ENCODE measurements around the gene ZMAT1.

ZMAT1 gene

DNA sequence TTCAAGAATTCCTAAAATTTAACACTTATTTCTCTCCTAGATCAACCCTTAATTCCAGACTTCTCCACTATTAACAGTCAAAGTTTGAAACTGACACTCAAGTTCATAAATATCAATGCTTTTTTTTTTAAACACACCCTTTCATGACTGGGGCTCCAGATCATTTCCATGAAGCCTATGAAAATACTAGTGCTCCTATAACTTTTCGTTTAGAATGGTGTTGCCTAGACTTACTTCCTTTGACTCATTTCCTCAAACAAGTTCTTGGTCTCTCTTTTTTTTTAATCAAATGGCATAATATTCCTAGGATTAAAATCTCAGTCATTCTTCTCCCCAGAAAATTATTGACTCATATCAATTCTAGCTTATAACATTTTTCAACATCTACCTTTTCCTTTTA is 13.1 kb downstream of the ZMAT1 start:
- no peaks in the 10 kb centered on the region for H3K36me3 ChIP-seq (ENCODE audit: control insufficient read depth, insufficient read depth, low read length, severe bottlenecking)
- no peaks in the 10 kb centered on the region for H3K4me1 ChIP-seq (ENCODE audit: control insufficient read depth, insufficient read depth, low read length)
- DNase-seq (ENCODE audit: low read depth) = no peak
- H3K9me3 ChIP-seq (ENCODE audit: control insufficient read depth, low read length) = peaks cover 19% of the 10 kb centered on the region
- no peak overlapping the region for H3K4me3 ChIP-seq (ENCODE audit: low read length)
- H3K9ac ChIP-seq (ENCODE audit: low read length) = no peak overlapping the region
- H3K27me3 ChIP-seq (replicated peaks; ENCODE audit: control insufficient read depth, insufficient read depth, low read length) = no peaks in the 10 kb centered on the region

DNA sequence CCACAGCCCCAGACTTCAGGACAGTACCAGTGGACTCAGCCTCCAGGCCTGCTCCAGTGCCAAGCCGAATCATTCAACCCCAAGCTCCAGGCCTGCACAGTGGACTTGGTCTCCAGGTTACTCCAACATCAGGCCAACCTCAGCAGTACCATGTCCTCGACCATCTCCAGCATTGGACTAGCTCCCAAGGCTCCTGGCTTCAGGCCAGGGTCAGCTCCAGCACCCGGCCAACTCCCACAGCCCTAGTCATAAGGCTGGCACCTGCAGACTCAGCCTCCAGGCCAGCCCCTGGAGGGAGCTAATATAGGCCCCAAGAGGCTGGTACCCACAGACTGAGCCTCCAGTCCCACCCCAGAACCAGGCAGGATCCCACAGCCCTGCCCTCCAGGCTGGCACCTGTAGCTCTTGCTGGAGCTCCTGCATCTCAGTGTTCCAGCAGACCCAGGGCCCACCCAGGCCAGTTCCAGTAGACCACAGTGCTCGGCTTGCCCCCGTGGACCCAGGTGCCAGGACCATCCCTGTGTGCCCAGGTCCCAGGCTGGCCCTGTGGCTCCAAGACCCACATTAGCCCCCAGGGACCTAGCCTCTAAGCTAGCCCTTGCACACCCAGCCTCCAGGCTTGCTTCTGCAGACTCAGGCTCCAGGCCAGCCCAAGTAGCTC is 25.6 kb downstream of the ZMAT1 start:
- H3K4me3 ChIP-seq (ENCODE audit: low read length) = no peak overlapping the region
- peaks cover 30% of the 10 kb centered on the region for H3K9me3 ChIP-seq (ENCODE audit: control insufficient read depth, low read length)
- H3K4me1 ChIP-seq (ENCODE audit: control insufficient read depth, insufficient read depth, low read length) = no peaks in the 10 kb centered on the region
- H3K27me3 ChIP-seq (replicated peaks; ENCODE audit: control insufficient read depth, insufficient read depth, low read length) = peaks cover 4% of the 10 kb centered on the region
- no peak overlapping the region for H3K9ac ChIP-seq (ENCODE audit: low read length)
- no peaks in the 10 kb centered on the region for H3K36me3 ChIP-seq (ENCODE audit: control insufficient read depth, insufficient read depth, low read length, severe bottlenecking)
- no peak for DNase-seq (ENCODE audit: low read depth)

DNA sequence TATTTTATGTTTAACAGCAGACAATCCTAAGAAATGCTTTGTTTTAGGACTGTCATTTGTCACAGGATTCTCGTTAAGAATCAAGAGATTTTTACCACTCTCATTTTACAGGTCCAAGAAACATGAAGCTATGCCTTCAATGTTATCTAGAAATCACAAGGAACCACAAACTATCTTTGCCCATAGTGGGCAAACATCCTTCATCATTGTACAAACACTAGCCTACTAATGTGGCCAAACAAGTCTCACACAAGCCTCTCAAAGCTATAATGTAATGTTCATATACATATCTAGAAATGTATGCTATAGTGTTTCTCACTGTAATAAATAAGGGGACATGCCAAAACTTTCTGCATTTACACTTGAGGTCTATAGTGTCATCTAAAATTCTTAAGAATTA is 26.8 kb downstream of the ZMAT1 start:
- H3K36me3 ChIP-seq (ENCODE audit: control insufficient read depth, insufficient read depth, low read length, severe bottlenecking) = no peaks in the 10 kb centered on the region
- H3K9ac ChIP-seq (ENCODE audit: low read length) = no peak overlapping the region
- no peaks in the 10 kb centered on the region for H3K4me1 ChIP-seq (ENCODE audit: control insufficient read depth, insufficient read depth, low read length)
- DNase-seq (ENCODE audit: low read depth) = no peak
- H3K4me3 ChIP-seq (ENCODE audit: low read length) = no peak overlapping the region
- peaks cover 20% of the 10 kb centered on the region for H3K9me3 ChIP-seq (ENCODE audit: control insufficient read depth, low read length)
- H3K27me3 ChIP-seq (replicated peaks; ENCODE audit: control insufficient read depth, insufficient read depth, low read length) = peaks cover 4% of the 10 kb centered on the region
